C4-2B (cell line): ENCODE results near the gene SORCS2.
A peak's percentile ranks its signal among the peaks of the same experiment; 100 is the strongest.

Experiments used
- H3K27ac ChIP-seq: fragments of 450-650 bp; 2 replicates; pipeline ENCODE4 v1.5.1; 2017
- CTCF ChIP-seq: fragments of 450-650 bp; conservative IDR thresholded peaks from 2 replicates; pipeline ENCODE4 v1.5.1; 2017; ENCODE audit warnings: mild to moderate bottlenecking
- ZFX ChIP-seq: fragments of 450-650 bp; IDR thresholded peaks from 2 replicates; pipeline ENCODE4 v1.6.1; 2017

Gene SORCS2

GRCh38 chr4:7156328-7156727, 36.0 kb upstream of the SORCS2 start:
- TF ChIP-seq ZFX (no peak), CTCF (no peak)
- no peak overlapping the region for H3K27ac ChIP-seq

- TF ChIP-seq ZFX (no peak), CTCF (peak; percentile 69)
- no peak overlapping the region for H3K27ac ChIP-seq
Observed at GRCh38 chr4:7156761-7157488, 35.4 kb upstream of the SORCS2 start.

GRCh38 chr4:7157666-7158065, 34.7 kb upstream of the SORCS2 start:
- H3K27ac ChIP-seq = no peak overlapping the region
- no peak for TF ChIP-seq CTCF

GRCh38 chr4:7158081-7158750, 34.1 kb upstream of the SORCS2 start:
- H3K27ac ChIP-seq = no peak overlapping the region
- TF ChIP-seq CTCF (no peak), ZFX (no peak)

GRCh38 chr4:7158991-7159390, 33.3 kb upstream of the SORCS2 start:
- no peak overlapping the region for H3K27ac ChIP-seq
- TF ChIP-seq CTCF (no peak), ZFX (no peak)

GRCh38 chr4:7159923-7160322, 32.4 kb upstream of the SORCS2 start:
- no peak overlapping the region for H3K27ac ChIP-seq
- no peak for TF ChIP-seq ZFX
- TF ChIP-seq CTCF = no peak

GRCh38 chr4:7160439-7160838, 31.9 kb upstream of the SORCS2 start:
- TF ChIP-seq CTCF (no peak), ZFX (no peak)
- no peak overlapping the region for H3K27ac ChIP-seq
